Stimulated activated naive CD8-positive, alpha-beta T cell treated with anti-CD3 and anti-CD28 coated beads, Interleukin-15, amount 100 ng/mL, for 72 hours (primary cell): ENCODE data around the gene GTF2H2C.
"Not testable (repeated sequence)": the region's sequence is repeated elsewhere in the genome, so short reads cannot be mapped to it uniquely, and the experiment has no call there.

ENCODE experiments used
- ATAC-seq: fragments of 150-1000 bp; cut with Tn5 transposase; 2 replicates; pipeline ENCODE4 v1.10.0; 2021; ENCODE audit warnings: mild to moderate bottlenecking, moderate library complexity
- DNase-seq, 2 donors: peaks; one replicate each; pipeline ENCODE4 v3.0.0; 2021 to 2022
- H3K27ac Mint-ChIP-seq, 2 donors: one replicate each; pipeline ENCODE4 v1.8.0; 2022; ENCODE audit warnings: mild to moderate bottlenecking in 2 of 2, mixed read lengths in 2 of 2, moderate library complexity in 2 of 2
- H3K27me3 Mint-ChIP-seq: one replicate; pipeline ENCODE4 v1.8.0; 2022; ENCODE audit warnings: mixed read lengths
- H3K4me1 Mint-ChIP-seq: one replicate; pipeline ENCODE4 v1.8.0; 2022; ENCODE audit warnings: mild to moderate bottlenecking, mixed read lengths
- H3K4me3 Mint-ChIP-seq, 2 donors: one replicate each; pipeline ENCODE4 v1.8.0; 2022; ENCODE audit warnings: mild to moderate bottlenecking in 2 of 2, mixed read lengths in 2 of 2, moderate library complexity in 1 of 2
- H3K9me3 Mint-ChIP-seq, 2 donors: one replicate each; pipeline ENCODE4 v1.8.0; 2022; ENCODE audit warnings: mixed read lengths in 2 of 2

Gene GTF2H2C

DNA sequence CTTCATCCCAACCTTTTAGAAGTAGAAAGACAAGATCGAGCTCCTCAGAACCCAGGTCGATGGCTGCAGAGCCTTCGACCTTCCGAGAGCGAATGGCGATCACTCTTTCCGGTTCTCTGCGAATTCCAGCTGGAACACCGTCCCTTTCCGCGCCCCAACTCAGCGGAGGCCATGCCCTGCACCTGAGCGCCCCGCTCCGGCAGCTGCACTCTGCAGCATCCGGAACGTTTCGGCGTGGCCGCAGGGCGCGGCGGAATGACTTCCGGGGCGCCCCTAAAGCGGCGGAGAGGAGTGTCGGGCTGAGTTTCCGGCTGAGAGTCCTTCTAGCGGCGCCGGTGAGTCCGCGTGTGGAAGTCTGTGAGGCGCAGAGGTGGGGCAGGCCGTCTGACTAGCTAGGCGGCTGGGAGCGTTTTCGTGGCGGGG is at the start of gene GTF2H2C:
TSS of gene GTF2H2C (plus strand) at position 284 of the 423 bp plus-strand sequence. CDS start 4,942 bp downstream, outside the sequence.
- ATAC-seq (peak; percentile 100), DNase-seq (peak; percentile 74 to 83)
- H3K9me3 Mint-ChIP-seq, H3K27me3 Mint-ChIP-seq, H3K4me1 Mint-ChIP-seq: not testable (repeated sequence)
- Mint-ChIP-seq H3K4me3 (peak within 1 kb of the TSS; percentile 89 to 98), H3K27ac (peak within 1 kb of the TSS; percentile 88 to 99)

GRCh38 chr5:69510694-69511093 is 49.3 kb upstream of the GTF2H2C start:
- no peak overlapping the region for H3K27ac Mint-ChIP-seq
- no peak overlapping the region for H3K4me3 Mint-ChIP-seq
- DNase-seq (no peak), ATAC-seq (no peak)
- no peaks in the 10 kb centered on the region for H3K27me3 Mint-ChIP-seq
- H3K9me3 Mint-ChIP-seq = no peaks in the 10 kb centered on the region
- H3K4me1 Mint-ChIP-seq = no peaks in the 10 kb centered on the region

GRCh38 chr5:69512740-69513260 is 47.2 kb upstream of the GTF2H2C start:
- Mint-ChIP-seq H3K4me3 (no peak overlapping the region), H3K27me3 (no peaks in the 10 kb centered on the region), H3K9me3 (no peaks in the 10 kb centered on the region), H3K4me1 (no peaks in the 10 kb centered on the region), H3K27ac (no peak overlapping the region)
- DNase-seq (no peak), ATAC-seq (no peak)

DNA sequence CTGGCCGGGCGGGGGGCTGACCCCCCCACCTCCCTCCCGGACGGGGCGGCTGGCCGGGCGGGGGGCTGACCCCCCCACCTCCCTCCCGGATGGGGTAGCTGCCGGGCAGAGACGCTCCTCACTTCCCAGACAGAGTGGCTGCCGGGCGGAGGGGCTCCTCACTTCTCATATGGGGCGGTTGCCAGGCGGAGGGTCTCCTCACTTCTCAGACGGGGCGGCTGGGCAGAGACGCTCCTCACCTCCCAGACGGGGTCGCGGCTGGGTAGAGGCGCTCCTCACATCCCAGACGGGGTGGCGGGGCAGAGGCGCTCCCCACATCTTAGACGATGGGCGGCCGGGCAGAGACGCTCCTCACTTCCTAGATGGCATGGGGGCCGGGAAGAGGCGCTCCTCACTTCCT is 44.4 kb upstream of the GTF2H2C start:
- H3K27ac Mint-ChIP-seq, ATAC-seq, H3K27me3 Mint-ChIP-seq, H3K9me3 Mint-ChIP-seq, H3K4me3 Mint-ChIP-seq, DNase-seq, H3K4me1 Mint-ChIP-seq: not testable (repeated sequence)

GRCh38 chr5:69516769-69517168 is 43.2 kb upstream of the GTF2H2C start:
- DNase-seq = no peak
- ATAC-seq = no peak
- Mint-ChIP-seq H3K4me3 (no peak overlapping the region), H3K27me3 (no peaks in the 10 kb centered on the region), H3K4me1 (no peaks in the 10 kb centered on the region), H3K27ac (no peak overlapping the region), H3K9me3 (no peaks in the 10 kb centered on the region)

GRCh38 chr5:69517763-69518212 is 42.2 kb upstream of the GTF2H2C start:
- Mint-ChIP-seq H3K9me3 (no peaks in the 10 kb centered on the region), H3K4me1 (no peaks in the 10 kb centered on the region), H3K27ac (no peak overlapping the region), H3K27me3 (no peaks in the 10 kb centered on the region), H3K4me3 (no peak overlapping the region)
- no peak for ATAC-seq
- no peak for DNase-seq

DNA sequence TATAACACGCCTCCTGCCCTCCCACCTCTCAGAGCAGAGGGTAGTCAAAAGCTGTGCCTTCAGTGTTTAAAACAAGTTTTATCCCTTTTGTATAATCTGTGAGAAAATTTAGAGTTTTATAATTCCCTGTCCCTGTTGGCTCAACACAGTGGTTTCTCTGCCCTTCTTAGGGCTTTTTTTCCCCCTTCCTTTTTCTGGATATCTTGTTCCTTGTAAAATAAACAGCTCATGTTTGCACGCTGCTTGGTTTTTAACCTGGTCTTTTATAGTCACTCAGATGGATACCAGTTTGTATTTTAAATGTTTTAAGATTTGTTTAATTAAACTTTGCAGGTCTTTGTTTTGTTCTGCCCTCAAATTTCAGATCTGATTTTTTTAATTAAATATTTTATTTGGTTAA is 40.7 kb upstream of the GTF2H2C start:
- no peak overlapping the region for H3K4me3 Mint-ChIP-seq
- no peaks in the 10 kb centered on the region for H3K9me3 Mint-ChIP-seq

DNA sequence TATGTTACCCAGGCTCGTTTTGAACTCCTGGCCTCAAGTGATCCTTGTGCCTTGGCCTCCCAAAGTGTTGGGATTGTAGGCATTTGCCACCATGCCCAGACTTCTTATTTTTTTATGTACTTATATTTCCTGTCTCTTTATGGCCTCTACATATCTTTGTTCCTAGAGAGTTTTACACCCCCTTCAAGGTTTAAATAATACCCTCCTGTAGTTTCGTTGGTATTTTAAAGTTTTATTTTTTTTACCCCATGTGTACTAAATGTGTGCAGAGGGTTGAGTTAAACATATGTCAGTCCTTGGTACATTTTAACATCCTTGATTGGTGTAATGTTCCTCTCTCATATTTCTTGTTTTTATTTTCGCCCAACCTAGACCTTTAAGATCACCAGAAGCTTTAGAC is 38.0 kb upstream of the GTF2H2C start:
- DNase-seq = no peak
- no peaks in the 10 kb centered on the region for H3K9me3 Mint-ChIP-seq

More for the DNA sequence above, 40.7 kb upstream of the GTF2H2C start:
- no peak for DNase-seq
- no peaks in the 10 kb centered on the region for H3K27me3 Mint-ChIP-seq
- no peak for ATAC-seq
- H3K4me1 Mint-ChIP-seq = no peaks in the 10 kb centered on the region
- H3K27ac Mint-ChIP-seq = no peak overlapping the region

GRCh38 chr5:69525490-69525889 is 34.5 kb upstream of the GTF2H2C start:
- Mint-ChIP-seq H3K9me3 (no peaks in the 10 kb centered on the region), H3K4me1 (no peaks in the 10 kb centered on the region), H3K27ac (no peak overlapping the region), H3K27me3 (peaks cover 4% of the 10 kb centered on the region), H3K4me3 (no peak overlapping the region)
- DNase-seq (no peak), ATAC-seq (no peak)

More for the DNA sequence above, 38.0 kb upstream of the GTF2H2C start:
- no peaks in the 10 kb centered on the region for H3K4me1 Mint-ChIP-seq
- no peak for ATAC-seq
- H3K27ac Mint-ChIP-seq = no peak overlapping the region
- no peak overlapping the region for H3K4me3 Mint-ChIP-seq
- H3K27me3 Mint-ChIP-seq = no peaks in the 10 kb centered on the region

GRCh38 chr5:69526660-69527059 is 33.3 kb upstream of the GTF2H2C start:
- ATAC-seq (no peak), DNase-seq (no peak)
- Mint-ChIP-seq H3K27me3 (peaks cover 13% of the 10 kb centered on the region), H3K4me3 (no peak overlapping the region), H3K27ac (no peak overlapping the region), H3K9me3 (no peaks in the 10 kb centered on the region), H3K4me1 (no peaks in the 10 kb centered on the region)

DNA sequence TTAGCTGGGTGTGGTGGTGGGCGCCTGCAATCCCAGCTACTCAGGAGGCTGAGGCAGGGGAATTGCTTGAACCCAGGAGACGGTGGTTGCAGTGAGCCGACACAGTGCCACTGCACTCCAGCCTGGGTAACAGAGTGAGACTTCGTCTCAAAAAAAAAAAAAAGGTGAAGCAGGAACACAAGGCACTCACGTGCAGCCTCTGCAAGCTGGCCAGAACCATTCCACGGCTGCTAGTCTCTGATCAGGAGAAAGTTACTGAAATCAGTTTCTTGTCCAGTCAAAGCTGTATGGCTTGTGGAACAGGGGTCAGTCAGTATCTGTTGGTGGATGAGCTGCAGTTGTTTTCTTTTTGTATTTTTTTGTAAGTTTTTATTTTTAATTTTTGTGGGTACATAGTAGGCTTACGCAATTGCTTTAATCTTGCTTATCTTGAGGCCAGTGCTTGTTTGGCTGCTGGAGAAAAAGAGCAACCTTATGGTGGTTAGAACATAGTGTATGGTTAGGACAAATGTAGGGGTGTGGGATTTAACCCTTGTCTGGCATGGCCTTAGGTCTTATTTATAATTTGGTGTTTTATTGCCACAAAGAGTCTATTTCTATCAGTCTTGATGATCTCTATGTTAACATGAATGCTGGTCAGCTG is 32.7 kb upstream of the GTF2H2C start:
- peaks cover 16% of the 10 kb centered on the region for H3K27me3 Mint-ChIP-seq
- ATAC-seq (no peak), DNase-seq (no peak)
- no peak overlapping the region for H3K27ac Mint-ChIP-seq
- H3K4me3 Mint-ChIP-seq = no peak overlapping the region
- H3K4me1 Mint-ChIP-seq = no peaks in the 10 kb centered on the region
- H3K9me3 Mint-ChIP-seq = no peaks in the 10 kb centered on the region

DNA sequence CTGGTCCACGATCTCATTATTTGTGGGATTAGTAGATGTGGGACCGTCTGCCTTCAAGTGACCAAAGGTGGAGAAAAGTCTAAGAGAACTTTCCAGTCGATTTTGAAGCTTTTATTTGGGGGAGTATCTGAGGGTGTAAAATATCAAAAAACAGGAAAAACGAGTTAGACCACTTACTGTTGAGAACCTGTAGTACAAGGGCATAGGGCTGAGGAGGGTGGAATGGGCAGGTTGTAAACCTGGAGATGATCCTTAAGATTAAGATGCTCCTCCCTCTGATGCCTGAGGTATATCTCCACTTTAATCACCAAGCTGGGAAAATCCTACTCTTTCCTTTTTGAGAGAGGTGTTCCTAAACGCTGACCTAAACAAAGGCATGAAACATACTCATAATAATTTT is 32.0 kb upstream of the GTF2H2C start:
- H3K27ac Mint-ChIP-seq = no peak overlapping the region
- no peak overlapping the region for H3K4me3 Mint-ChIP-seq
- H3K27me3 Mint-ChIP-seq = peaks cover 19% of the 10 kb centered on the region
- H3K9me3 Mint-ChIP-seq = no peaks in the 10 kb centered on the region
- no peak for ATAC-seq
- DNase-seq = no peak
- H3K4me1 Mint-ChIP-seq = no peaks in the 10 kb centered on the region

DNA sequence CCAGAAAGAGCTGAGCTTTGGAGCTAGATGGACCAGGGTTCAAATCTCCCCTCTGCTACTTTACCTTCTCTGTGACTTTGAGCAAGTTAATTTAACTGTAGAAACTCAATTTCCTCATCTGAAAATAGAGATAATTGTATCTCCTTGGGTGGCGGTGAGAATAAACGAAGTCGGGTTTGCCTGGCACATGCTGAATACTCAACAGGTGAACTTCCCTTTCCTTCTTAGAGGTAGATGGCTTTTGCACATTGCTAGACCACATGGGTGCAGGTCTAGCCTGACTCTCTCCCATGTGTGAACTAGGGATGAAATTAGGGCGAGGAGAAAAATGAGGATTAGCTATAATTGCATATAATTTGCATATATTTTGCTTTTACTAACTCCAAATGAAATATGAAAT is 31.4 kb upstream of the GTF2H2C start:
- ATAC-seq = no peak
- H3K27me3 Mint-ChIP-seq = peaks cover 19% of the 10 kb centered on the region

GRCh38 chr5:69530561-69531405 is 29.2 kb upstream of the GTF2H2C start:
- peaks cover 19% of the 10 kb centered on the region for H3K27me3 Mint-ChIP-seq
- no peaks in the 10 kb centered on the region for H3K9me3 Mint-ChIP-seq
- no peaks in the 10 kb centered on the region for H3K4me1 Mint-ChIP-seq
- no peak overlapping the region for H3K27ac Mint-ChIP-seq
- ATAC-seq (no peak), DNase-seq (no peak)
- no peak overlapping the region for H3K4me3 Mint-ChIP-seq

More for the DNA sequence above, 31.4 kb upstream of the GTF2H2C start:
- DNase-seq = no peak
- H3K9me3 Mint-ChIP-seq = no peaks in the 10 kb centered on the region
- H3K27ac Mint-ChIP-seq = no peak overlapping the region
- H3K4me1 Mint-ChIP-seq = no peaks in the 10 kb centered on the region
- no peak overlapping the region for H3K4me3 Mint-ChIP-seq

GRCh38 chr5:69531406-69531801 is 28.6 kb upstream of the GTF2H2C start:
- H3K27ac Mint-ChIP-seq = no peak overlapping the region
- H3K9me3 Mint-ChIP-seq = no peaks in the 10 kb centered on the region
- H3K4me1 Mint-ChIP-seq = no peaks in the 10 kb centered on the region
- ATAC-seq (no peak), DNase-seq (no peak)
- H3K4me3 Mint-ChIP-seq = no peak overlapping the region
- peaks cover 19% of the 10 kb centered on the region for H3K27me3 Mint-ChIP-seq

DNA sequence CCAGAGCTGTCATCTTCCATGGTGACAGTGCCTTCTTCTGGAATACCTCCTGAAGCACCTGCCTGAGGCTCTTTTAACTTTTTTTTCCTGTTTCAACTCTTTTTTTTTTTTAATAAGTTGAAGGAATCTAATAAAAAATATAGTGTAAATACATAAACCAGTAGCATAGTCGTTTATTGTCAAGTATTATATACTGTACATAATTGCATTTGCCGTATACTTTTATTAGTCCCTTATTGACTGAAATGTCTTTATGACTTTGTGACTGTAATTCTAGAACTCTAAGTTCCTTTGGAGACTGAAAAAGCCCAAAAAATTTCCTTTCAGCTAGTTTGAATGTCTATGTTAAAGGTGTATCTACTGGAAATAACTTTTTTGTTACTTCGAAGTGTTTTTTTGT is 22.1 kb upstream of the GTF2H2C start:
- not testable (repeated sequence) for ATAC-seq, H3K27ac Mint-ChIP-seq, H3K4me3 Mint-ChIP-seq, H3K9me3 Mint-ChIP-seq, H3K27me3 Mint-ChIP-seq, DNase-seq, H3K4me1 Mint-ChIP-seq
